Smooth muscle cell (in vitro differentiated cells): Measurements from ENCODE around the gene ZNF416. TPM values are rescaled to one million over a fixed set of nuclear protein-coding genes. Genes with fewer than 3 reads are reported as not detected.
A peak's percentile ranks its signal among the peaks of the same experiment; 100 is the strongest.

Experiments
- DNase-seq: peaks from one replicate; lab custom pipeline; 2025; ENCODE audit not compliant: unreplicated experiment; lab: John Stamatoyannopoulos, UW
- H2AFZ ChIP-seq: fragments of 200-600 bp; sonication (generic); 2 replicates; pipeline ENCODE4 v1.6.0; 2016; ENCODE audit warnings: antibody characterized with exemption, low read depth, mild to moderate bottlenecking
- H3F3A ChIP-seq: fragments of 200-600 bp; sonication (generic); 2 replicates; pipeline ENCODE4 v1.6.0; 2017; ENCODE audit warnings: antibody characterized with exemption, low read depth
- H3K27ac ChIP-seq: fragments of 200-600 bp; sonication (generic); 2 replicates; pipeline ENCODE4 v1.5.1; 2016; ENCODE audit warnings: low read depth, mild to moderate bottlenecking
- H3K27me3 ChIP-seq: fragments of 200-600 bp; sonication (generic); 2 replicates; pipeline ENCODE4 v1.6.1; 2016; ENCODE audit warnings: low read depth, mild to moderate bottlenecking
- H3K36me3 ChIP-seq: fragments of 200-600 bp; sonication (generic); 2 replicates; pipeline ENCODE4 v1.5.1; 2016; ENCODE audit warnings: low read depth
- H3K4me1 ChIP-seq: fragments of 200-600 bp; sonication (generic); 2 replicates; pipeline ENCODE4 v1.5.1; 2016; ENCODE audit warnings: low read depth
- H3K4me2 ChIP-seq: fragments of 200-600 bp; sonication (generic); 2 replicates; pipeline ENCODE4 v1.6.0; 2016; ENCODE audit warnings: mild to moderate bottlenecking
- H3K4me3 ChIP-seq: fragments of 200-600 bp; sonication (generic); 2 replicates; pipeline ENCODE4 v1.5.1; 2016; ENCODE audit warnings: mild to moderate bottlenecking
- H3K79me2 ChIP-seq: fragments of 200-600 bp; sonication (generic); 2 replicates; pipeline ENCODE4 v1.6.0; 2016; ENCODE audit warnings: low read depth, mild to moderate bottlenecking
- H3K9ac ChIP-seq: fragments of 200-600 bp; sonication (generic); 2 replicates; pipeline ENCODE4 v1.6.0; 2016; ENCODE audit warnings: low read depth
- H3K9me3 ChIP-seq: fragments of 200-600 bp; sonication (generic); replicated peaks from 2 replicates; pipeline ENCODE4 v1.5.1; 2016; ENCODE audit warnings: low read depth
- H4K20me1 ChIP-seq: fragments of 200-600 bp; sonication (generic); 2 replicates; pipeline ENCODE4 v1.6.0; 2016; ENCODE audit warnings: low read depth
- WGBS: methylation state at CpG from one replicate; pipeline ENCODE4 v1.1.7; 2016; ENCODE audit warnings: low lambda C conversion rate; 5-methylcytosine and 5-hydroxymethylcytosine counted together
- polyA plus RNA-seq: library from polyadenylated mRNA; unstranded; fragments of >200 nt; fragmentation: Nextera tagmentation; extraction: Ambion mirVana; gene quantifications from 2 replicates; pipeline ENCODE4 v1.2.1, GENCODE V29; 2016
- total RNA-seq: library from RNA; depleted of rRNA; stranded (reverse); fragments of >200 nt; gene quantifications from 2 replicates; pipeline ENCODE4 v1.2.3, GENCODE V29; 2014
- TF ChIP-seq, protein P1 (sequence below): fragments of 200-600 bp; sonication (generic); IDR thresholded peaks from 2 replicates; pipeline ENCODE4 v1.5.1; 2017; ENCODE audit warnings: borderline replicate concordance, mild to moderate bottlenecking, antibody characterized with exemption; ENCODE audit not compliant: insufficient read depth, poor library complexity, severe bottlenecking

Gene ZNF416
- 5.4 and 6.6 TPM in 2 replicates for total RNA-seq
- 3.6 TPM in 2 replicates for polyA plus RNA-seq

DNA sequence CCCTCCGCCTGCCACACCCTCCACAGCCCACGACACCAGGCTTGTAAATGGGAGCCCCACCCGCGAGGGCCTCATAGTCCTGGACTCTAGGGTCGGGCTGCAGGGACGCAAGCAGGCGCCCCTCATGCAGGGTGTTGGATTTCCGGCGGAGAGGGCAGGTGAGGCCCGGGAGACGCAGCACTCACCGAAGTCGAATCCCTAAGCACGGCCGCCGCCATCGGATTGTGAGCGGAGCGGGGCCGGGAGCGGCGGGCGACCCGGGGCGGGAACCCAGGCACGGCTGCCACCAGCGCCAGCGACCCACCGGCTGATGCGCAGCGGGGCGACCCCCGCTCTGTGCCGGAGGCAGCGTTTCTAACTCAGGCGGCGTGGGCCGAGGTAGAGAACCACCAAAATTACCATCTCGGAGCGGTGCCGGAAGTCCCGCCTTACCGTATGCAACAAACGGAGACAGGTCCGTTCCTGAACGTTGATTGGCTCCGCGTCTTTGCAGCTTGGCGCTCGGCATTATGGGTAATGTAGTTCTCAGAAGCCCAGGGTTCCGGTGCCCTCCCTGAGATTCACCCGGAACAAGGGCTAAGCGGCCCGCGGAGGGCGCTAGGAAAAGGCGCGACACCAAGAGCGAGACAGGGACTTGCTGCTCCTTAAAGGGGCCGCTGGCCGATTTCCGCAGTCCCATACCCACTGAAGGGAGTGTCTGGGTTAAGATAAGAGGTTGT lies at the start of gene ZNF416:
TSS of gene ZNF416 (minus strand) at position 425 of the 719 bp plus-strand sequence. CDS start at position 218, 207 bp downstream.
- Histone ChIP-seq H3K4me1 (peaks cover 6% of the 10 kb centered on the region), H4K20me1 (no peaks in the 10 kb centered on the region), H3K9me3 (peaks cover 25% of the 10 kb centered on the region), H3K79me2 (peaks cover 12% of the 10 kb centered on the region), H3K9ac (peak within 1 kb of the TSS; percentile 79), H3K4me3 (peak within 1 kb of the TSS; percentile 84), H3K4me2 (peak within 1 kb of the TSS; percentile 85), H3F3A (no peaks in the 10 kb centered on the region), H3K36me3 (peaks cover 27% of the 10 kb centered on the region), H3K27me3 (no peaks in the 10 kb centered on the region), H3K27ac (peak within 1 kb of the TSS; percentile 10), H2AFZ (peak within 1 kb of the TSS; percentile 94)
- peak; percentile 69 for DNase-seq
- under 1% methylated on average over 62 of the region's 62 CpGs for WGBS
- TF ChIP-seq, protein P1, sequence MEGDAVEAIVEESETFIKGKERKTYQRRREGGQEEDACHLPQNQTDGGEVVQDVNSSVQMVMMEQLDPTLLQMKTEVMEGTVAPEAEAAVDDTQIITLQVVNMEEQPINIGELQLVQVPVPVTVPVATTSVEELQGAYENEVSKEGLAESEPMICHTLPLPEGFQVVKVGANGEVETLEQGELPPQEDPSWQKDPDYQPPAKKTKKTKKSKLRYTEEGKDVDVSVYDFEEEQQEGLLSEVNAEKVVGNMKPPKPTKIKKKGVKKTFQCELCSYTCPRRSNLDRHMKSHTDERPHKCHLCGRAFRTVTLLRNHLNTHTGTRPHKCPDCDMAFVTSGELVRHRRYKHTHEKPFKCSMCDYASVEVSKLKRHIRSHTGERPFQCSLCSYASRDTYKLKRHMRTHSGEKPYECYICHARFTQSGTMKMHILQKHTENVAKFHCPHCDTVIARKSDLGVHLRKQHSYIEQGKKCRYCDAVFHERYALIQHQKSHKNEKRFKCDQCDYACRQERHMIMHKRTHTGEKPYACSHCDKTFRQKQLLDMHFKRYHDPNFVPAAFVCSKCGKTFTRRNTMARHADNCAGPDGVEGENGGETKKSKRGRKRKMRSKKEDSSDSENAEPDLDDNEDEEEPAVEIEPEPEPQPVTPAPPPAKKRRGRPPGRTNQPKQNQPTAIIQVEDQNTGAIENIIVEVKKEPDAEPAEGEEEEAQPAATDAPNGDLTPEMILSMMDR, result no peak

DNA sequence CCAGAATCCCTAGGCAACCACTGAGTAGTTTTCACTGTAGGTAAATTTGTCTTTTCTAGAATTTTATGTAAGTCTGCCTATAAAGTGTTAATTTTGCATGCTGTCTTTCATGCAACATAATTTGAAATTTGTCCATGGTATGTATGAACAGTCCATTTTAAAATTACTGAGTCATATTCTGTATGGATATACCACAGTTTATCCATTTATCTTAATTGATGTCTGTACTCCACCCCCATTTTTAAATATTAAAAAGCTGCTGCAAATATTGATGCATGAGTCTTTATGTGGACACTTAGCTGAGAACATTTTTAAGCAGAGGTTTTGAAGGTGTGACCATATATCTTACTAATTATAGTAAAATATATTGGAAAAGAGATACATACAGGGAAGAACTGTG lies 44.4 kb upstream of the ZNF416 start:
- H3K36me3 ChIP-seq, result peaks cover 54% of the 10 kb centered on the region
- no peak overlapping the region for H3K9ac ChIP-seq
- no peaks in the 10 kb centered on the region for H3K4me1 ChIP-seq
- DNase-seq, result no peak
- H3K79me2 ChIP-seq, result peaks cover 56% of the 10 kb centered on the region
- no peak overlapping the region for H3K4me3 ChIP-seq
- no peaks in the 10 kb centered on the region for H3K27me3 ChIP-seq
- no peak overlapping the region for H2AFZ ChIP-seq
- no peaks in the 10 kb centered on the region for H4K20me1 ChIP-seq
- TF ChIP-seq, protein P1, result no peak
- H3K4me2 ChIP-seq, result no peak overlapping the region
- H3F3A ChIP-seq, result no peaks in the 10 kb centered on the region
- no peak overlapping the region for H3K27ac ChIP-seq
- H3K9me3 ChIP-seq, result peaks cover 62% of the 10 kb centered on the region

DNA sequence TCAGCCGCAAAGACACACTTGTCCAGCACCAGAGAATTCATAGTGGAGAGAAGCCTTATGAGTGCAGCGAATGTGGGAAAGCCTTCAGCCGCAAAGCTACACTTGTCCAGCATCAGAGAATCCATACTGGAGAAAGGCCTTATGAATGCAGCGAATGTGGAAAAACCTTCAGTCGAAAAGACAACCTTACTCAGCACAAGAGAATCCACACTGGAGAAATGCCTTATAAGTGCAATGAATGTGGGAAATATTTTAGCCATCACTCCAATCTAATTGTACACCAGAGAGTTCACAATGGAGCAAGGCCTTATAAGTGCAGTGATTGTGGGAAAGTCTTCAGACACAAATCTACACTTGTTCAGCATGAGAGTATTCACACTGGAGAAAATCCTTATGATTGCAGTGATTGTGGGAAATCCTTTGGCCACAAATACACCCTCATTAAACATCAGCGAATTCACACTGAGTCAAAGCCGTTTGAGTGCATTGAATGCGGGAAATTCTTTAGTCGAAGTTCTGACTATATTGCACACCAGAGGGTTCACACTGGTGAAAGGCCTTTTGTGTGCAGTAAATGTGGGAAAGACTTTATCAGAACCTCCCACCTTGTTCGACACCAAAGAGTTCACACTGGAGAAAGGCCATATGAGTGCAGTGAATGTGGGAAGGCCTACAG lies 42.1 kb upstream of the ZNF416 start:
- H3K4me3 ChIP-seq, result no peak overlapping the region

More for the DNA sequence above, 42.1 kb upstream of the ZNF416 start:
- Histone ChIP-seq H3K4me1 (no peaks in the 10 kb centered on the region), H3K79me2 (peaks cover 79% of the 10 kb centered on the region), H3K9me3 (peaks cover 69% of the 10 kb centered on the region), H3K4me2 (no peak overlapping the region), H3K27ac (no peak overlapping the region), H3K36me3 (peaks cover 71% of the 10 kb centered on the region), H2AFZ (no peak overlapping the region), H4K20me1 (no peaks in the 10 kb centered on the region), H3K9ac (no peak overlapping the region), H3F3A (no peaks in the 10 kb centered on the region), H3K27me3 (no peaks in the 10 kb centered on the region)
- WGBS, result over 99% methylated on average over 10 of the region's 10 CpGs
- no peak for DNase-seq
- TF ChIP-seq, protein P1, result no peak
